NCI-H2196 (cell line): ENCODE data around the gene PEX11B.
A peak's percentile ranks its signal among the peaks of the same experiment; 100 is the strongest.
"Not testable (repeated sequence)": the region's sequence is repeated elsewhere in the genome, so short reads cannot be mapped to it uniquely, and the experiment has no call there.

Source experiments
- DNase-seq: peaks from one replicate; lab custom pipeline; 2025; ENCODE audit not compliant: unreplicated experiment; lab: John Stamatoyannopoulos, UW

PEX11B gene

DNA sequence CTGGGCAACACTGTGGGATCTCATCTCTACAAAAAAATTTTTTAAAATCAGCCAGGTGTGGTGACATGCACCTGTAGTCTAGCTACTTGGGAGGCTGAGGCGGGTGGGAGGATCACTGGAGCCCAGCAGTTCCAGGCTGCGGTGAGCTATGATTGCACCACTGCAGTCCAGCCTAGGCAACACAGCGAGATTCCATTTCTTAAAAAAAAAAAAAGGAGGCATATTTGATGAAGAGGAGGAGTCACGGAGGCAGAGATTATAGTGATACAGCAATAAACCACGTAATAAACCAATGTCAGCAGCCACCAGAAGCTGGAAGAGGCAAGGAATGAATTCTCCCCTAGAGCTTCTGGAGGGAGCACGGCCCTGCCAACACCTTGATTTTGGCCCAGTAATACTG, 35.3 kb upstream of the PEX11B start:
- no peak for DNase-seq

DNA sequence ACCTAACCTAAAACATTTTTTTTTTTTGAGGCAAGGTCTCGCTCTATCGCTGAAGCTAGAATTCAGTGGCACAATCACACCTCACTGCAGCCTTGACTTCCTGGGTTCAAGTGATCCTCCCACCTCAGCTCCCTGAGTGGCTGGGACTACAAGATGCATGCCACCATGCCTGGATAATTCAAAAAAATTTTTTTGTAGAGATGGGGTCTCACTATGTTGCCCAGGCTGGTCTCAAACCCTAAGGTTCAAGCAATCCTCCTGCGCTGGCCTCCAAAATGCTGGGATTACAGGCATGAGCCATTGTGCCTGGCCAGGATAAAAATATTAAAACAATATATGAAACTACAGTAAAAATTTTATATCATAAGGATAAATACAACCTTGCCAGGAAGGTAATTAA, 34.4 kb upstream of the PEX11B start:
- DNase-seq: no peak

DNA sequence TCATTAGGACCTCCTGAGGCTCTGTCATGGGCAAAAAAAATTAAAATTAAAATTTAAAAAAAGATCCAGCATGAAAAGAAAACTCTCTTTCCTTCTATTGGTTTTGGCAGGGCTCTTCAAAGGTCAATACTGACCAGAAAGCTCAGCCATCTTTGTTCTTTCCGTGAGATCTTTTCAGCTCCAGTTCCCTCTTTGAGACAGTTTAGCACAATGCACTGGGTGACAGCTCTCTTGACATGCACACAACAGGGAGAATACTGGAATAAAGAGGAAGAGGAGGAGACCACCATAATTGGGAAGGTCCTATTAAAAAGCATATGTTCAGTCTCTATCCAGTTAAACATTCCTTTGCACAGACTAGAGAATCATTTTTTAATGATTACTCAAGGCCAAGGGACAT, 33.0 kb upstream of the PEX11B start:
- no peak for DNase-seq

DNA sequence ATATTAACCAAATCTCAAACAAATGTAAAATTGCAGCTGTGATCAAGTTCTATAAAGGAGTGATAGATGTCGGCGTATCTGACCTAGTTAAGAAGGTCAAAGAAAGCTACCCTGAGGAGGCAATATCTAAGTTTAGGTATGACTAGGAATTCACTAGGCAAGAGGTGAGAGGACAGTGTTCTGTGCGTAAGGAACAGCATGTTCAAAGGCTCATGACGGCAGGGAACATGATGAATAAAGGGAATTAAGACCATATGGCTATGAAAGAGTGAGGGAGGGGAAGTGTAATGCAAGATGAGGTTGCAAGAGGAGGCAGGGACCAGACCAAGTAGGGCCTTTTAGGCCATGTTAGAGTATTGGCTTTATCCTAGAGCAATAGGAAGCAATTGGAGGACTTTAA, 30.7 kb upstream of the PEX11B start:
- DNase-seq: no peak

DNA sequence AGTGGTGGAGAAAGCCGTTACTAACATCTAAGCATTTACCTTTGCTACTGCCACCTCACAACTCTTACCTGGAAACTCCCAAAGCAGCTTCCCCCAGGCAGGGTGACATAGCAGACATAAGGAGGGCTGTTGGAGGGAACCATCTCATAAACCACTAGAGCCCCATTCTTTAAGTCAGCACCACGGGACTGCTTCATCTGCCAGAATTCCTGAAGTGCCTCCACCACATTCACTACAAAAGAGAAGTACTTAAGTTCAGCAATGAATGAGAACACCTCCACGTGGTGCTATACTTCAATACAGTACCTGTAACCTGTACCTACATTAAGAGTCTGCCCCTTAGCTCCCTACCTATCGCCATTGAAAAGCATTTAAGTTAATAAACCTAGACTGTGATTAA, 29.0 kb upstream of the PEX11B start:
- no peak for DNase-seq

DNA sequence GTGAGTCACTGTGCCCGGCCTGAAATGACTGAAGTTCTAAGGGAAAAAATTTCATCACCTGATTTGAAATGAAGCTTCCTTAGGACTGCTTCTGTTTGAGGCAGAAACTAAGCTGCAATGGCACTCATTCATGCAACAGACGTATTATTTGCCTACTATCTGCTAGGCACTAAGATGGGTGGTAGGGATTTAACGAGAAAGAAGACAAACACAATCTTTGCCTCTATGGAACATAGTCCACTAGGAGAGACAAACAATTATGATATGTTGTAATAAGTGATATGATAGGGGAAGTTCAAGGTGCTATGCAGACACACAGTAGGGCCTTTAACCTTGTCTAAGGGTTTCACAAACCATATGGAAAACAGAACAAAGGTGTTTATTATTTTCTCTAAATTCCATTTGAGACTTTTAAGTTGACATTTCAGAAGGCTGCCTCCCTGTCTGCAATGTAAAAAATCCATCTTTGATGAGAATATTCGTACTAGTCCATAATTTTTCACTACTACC, 28.0 kb upstream of the PEX11B start:
- DNase-seq: no peak

DNA sequence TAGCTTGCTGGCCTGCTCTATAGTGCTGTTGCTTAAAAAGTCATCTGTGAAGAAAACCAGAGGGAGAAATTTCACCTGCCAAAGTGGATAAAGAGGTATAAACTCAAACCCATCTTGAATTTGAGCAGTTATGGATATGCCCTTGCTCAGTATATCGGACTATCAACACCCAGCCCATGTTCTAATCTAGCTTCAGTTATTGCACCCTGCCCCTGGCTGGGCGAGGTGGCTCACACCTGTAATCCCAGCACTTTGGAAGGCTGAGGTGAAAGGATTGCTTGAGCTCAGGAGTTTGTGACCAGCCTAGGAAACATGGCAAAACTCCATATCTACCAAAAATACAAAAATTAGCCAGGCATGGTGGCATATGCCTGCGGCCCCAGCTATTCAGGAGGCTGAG, 26.0 kb upstream of the PEX11B start:
- DNase-seq: no peak

DNA sequence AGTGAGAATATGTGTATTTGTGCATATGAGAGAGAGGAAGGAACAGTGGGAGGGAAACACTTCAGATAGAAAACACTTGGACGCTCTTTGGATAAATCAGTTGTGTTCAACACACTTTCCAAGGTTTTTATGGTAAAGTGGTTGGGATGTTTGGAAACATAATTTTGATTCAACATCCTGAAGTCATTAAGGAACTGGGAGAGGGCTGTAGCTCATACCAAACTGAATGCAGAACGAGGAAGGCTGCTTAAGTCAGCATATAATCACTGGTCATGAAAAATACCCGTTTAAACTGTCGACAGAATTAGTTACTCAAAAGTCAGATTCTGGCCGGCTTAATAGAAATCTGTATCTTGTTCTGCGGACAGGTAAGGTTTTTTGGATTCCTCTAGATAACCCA, 24.4 kb upstream of the PEX11B start:
- DNase-seq: no peak

DNA sequence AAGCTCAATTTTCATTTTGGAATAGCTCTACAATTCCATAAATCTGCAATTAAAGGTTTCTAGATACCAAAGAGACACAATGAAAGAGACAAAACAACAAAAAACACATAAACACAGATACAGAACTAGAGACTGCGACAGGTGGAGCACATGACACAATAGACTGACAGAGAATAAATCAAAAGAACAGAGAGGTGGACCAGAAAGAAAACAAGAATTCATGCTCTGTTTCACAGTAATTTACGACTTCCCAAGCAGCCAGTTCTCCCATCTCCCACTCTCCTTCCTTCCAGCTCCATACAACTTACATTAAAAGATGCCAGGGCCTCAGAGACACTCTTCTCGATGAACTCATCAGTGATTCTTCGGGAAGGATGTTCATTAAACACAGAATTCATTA, 23.9 kb upstream of the PEX11B start:
- DNase-seq: no peak

DNA sequence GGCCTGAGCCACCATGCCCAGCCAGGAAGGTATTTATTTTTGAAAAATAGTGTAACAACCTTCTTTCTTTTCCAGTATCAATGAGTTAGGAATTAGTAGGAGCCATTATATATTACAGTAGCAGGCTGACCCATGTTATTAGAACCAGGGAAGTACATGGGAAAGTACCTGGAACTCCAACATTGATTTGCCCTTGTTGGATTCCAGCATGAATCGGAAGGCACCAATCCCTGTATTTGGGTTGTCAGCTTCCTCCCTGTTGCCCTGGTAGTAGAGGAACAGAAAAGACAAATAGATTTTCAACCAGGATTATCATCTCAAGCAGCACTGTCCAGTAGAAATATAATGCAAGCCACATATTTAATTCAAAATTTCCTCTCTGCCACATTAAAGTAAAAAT, 18.9 kb upstream of the PEX11B start:
- DNase-seq: no peak

DNA sequence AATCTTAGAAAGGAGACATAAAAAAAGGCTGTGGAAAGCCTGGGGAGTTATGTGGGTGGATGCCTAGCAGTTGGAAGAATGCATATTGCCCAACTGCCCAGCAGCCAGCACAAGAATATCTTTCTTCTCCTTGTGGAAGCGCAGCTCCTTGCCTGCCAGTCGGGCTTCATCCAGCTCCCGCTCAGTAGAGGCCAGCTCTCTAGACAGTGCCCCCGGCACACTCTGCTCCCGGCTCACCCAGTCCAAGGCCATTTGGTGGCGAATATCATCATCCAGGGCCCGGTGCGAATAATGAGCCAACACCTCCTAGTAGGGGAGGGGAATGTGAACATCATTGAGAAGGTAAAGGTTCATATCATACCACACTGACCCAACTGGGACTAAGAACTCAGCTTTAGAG, 17.7 kb upstream of the PEX11B start:
- DNase-seq: no peak

DNA sequence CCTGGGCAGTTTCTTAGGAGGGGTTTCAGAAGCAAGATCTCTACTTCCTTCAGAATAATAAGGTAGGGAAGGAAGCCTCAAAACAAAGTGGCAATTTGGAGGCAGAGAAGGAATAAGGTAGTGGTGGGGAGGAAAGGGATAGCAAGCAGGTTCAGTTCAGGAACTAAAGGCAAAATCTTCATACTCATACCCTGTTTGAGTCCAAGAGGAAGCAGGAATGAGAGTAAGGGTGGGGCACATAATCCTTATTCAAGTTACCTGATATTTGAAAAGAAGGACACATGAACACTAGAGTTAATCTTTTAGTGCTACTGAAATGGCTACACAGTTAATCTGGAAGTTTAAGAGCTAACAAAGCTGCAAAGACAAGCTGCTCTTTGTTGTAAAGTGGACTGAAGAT, 17.2 kb upstream of the PEX11B start:
- DNase-seq: no peak

DNA sequence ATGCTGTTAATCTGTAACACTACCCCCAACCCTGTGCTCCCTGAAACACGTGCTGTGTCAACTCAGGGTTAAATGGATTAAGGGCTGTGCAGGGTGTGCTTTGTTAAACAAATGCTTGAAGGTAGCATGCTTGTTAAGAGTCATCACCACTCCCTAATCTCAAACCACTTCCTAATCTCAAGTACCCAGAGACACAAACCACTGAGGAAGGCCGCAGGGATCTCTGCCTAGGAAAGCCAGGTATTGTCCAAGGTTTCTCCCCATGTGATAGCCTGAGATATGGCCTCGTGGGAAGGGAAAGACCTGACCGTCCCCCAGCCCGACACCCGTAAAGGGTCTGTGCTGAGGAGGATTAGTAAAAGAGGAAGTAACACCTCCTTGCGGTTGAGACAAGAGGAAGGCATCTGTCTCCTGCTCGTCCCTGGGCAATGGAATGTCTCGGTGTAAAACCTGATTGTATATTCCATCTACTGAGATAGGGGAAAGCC, 14.0 kb upstream of the PEX11B start:
- DNase-seq: not testable (repeated sequence)

DNA sequence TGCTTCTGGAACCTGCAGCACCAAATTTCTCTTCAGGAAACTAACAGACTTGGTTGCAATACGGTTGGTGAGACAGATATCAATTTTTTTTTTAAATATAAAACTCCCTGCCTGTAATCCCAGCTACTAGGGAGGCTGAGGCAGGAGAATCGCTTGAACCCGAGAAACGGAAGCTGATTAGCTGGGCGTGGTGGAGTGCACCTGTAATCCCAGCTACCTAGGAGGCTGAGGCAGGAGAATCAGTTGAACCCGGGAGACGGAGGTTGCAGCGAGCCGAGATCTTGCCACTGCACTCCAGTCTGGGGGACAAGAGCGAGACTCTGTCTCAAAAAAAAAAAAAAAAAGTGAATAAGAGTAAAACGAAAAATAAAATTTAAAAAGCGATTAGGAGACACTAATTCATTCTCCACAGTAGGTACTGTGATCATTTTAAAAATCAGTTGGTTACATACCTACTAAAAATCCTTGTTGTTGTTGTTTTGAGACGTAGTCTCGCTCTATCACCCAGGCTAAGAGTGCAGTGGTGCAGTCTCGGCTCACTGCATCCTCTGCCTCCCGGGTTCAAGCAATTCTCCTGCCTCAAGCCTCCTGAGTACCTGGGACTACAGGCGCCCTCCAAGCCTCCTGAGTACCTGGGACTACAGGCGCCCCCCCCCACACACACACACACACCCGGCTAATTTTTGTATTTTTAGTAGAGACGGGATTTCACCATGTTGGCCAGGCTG, 9.6 kb upstream of the PEX11B start:
- no peak for DNase-seq

DNA sequence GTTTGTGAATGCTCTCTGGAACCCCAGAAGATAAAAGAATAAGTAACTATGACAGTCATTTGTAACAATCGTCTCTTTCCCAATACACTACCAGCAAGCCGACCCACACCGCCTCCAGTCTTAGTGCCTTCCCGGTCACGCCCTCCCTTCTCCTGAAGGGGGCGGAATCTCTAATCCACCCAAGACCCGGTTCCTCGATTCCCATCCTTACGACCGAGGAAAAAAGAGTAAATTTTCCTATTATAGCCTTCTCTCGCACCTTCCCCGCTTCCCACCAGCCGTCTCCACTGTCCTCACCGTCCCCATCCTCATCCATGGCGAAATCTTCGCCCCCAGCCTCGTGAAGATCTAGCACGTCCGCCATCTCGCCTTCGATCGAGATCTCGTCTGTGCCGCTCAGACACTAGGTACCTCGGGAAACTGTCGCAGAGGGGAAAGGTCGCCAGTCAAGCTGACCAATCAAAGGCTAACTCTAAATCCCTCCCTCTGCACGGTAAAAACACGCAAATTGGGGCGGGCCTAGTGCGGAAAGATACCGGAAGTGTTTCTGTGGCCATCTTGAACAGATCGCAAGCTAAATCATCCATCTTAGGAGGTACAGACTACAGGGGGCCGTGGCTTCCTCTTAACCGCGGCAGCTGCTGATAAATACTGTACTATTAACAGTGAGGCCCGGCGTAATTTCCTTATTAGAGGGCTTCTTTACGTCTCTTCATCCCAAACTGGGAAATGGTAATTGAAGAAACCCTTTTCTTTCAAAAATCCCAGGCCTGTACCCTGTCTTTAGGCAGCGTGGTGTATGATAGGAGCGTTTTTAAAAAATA, 8.8 kb upstream of the PEX11B start, which contains the start of gene RBM8A:
Gene RBM8A (minus strand): TSS at position 422 of the 824 bp plus-strand sequence. CDS start 58 bp downstream, at position 364.
- DNase-seq: peak; percentile 95

DNA sequence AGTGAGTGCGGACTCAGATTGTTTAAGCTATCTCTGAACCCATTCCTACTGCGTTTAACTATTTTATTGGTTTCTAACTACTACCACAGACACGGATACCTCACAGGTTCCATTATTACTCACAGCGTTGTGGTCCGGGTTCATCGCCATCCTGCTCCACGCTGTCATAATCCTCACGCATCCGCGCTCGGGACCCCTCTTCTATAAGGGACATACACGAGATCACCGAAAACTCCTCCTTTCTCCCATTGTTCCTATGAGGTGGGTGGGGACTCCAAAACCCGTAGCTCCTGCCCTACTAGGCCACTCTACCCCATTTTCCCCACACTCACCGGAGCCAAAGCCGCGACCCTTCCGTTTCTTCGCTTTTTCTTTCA, 8.2 kb upstream of the PEX11B start:
- DNase-seq: no peak

DNA sequence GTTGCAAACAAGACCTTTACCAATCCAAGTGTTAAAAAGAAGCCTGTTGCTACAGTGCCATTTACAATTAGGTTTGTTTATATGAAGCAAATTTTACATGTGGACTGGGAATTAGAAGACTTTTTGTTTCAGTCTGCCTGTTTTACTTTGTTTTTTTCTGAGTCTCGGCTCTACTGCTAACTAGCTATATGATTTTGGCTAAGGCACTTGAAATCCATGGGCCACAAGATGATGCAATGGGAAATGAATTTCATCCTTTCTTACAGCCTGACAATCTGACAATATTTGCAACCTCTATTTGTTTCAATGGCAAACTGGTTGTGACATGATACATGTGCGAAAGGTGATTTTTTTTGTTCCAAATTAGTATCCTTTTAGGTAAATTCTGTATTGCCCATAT, 3.7 kb upstream of the PEX11B start:
- no peak for DNase-seq

DNA sequence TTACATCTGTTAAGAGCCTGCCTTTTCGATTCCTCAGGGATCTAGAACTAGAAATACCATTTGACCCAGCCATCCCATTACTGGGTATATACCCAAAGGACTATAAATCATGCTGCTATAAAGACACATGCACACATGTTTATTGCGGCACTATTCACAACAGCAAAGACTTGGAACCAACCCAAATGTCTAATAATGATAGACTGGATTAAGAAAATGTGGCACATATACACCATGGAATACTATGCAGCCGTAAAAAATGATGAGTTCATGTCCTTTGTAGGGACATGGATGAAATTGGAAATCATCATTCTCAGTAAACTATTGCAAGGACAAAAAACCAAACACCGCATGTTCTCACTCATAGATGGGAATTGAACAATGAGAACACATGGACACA, 1.8 kb upstream of the PEX11B start:
- not testable (repeated sequence) for DNase-seq

DNA sequence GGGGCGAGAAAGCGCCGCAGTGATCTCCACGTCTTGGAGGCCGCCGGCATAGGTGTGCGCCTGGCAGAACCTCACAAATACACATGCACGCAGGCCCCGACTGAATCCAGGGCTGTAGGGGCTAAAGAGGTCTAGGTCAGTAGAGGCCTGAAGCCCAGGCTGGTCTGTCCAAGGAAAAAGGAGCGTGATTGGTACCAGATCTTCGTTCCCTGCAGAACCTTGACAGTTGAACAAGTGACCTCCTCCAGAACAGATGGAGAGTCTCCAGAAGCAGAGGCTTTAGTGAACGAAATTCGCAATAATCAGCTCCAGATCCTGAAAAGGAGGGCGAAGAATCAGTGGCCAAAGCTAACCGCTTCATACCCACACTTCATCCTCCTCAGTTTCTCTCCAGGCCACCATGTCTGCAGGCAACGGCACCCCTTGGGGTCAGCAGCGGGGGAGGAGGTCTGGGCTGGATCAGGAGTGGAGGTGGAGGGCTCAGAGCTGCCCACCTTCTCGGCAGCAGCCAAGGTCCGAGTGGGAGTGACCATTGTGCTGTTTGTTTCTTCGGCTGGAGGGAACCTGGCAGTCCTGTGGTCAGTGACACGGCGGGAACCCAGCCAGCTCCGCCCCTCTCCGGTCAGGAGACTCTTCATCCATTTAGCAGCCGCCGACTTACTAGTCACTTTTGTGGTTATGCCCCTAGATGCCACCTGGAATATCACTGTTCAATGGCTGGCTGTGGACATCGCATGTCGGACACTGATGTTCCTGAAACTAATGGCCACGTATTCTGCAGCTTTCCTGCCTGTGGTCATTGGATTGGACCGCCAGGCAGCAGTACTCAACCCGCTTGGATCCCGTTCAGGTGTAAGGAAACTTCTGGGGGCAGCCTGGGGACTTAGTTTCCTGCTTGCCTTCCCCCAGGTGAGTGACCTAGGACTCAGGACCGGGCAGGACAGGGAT, 749 bp upstream of the PEX11B start:
- DNase-seq: peak; percentile 48

DNA sequence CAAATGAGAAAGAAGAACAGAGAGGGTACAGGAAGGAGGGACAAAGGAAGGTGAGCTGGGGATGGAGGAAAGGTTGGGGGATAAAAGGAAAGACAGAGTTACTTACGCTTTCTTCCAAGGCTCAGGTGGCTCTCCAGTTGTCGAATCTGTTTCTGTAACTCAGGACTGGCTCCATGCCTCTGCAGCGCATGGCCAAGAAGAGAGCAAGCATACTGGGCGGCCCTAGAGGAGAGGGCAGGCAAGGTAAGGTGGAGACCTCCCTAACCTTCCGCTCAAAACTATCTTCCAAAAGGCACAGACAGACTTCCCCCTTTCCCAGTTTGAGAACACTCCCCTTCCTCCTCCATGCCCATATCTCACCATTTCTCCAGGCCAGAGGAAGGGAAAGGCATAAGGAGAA, 922 bp downstream of the PEX11B start:
- no peak for DNase-seq

DNA sequence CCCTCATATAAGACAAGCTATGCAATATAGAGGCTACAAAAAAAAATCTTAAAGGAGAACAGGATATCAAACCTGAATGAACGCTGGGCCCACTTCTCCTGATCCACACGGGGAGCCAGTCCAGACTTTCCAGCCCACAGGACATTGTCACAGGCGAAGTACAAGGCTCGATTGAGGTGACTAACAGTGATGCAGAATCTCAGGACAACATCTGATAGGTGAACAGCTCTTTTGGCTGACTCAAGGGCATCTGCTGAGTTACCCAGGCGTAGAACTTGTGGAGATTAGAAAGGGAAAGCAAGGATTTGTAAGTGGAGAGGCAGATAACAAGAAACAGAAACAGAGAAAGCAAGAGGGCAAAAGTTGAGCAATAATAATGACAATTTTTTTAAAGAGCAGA, 1.8 kb downstream of the PEX11B start:
- DNase-seq: no peak
